ENCODE measurements around the gene GRWD1.

Gene GRWD1

DNA sequence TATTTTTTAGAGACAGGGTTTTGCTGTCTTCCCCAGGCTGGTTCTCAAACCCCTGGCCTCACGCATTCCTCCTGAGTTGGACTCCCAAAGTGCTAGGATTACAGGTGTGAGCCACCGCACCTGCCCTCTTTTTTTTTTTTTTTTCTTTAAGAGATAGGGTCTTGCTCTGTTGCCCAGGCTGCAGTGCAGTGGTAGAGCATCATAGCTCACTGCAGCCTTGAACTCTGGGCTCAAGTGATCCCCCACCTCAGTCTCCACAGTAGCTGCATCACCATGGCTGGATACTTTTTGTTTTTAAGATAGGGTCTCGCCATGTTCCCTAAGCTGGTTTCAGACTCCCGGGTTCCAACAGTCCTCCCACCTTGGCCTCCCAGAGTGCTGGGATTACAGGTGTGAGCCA lies 11.1 kb downstream of the GRWD1 start:
- DNase-seq (ENCODE audit: low read depth) = no peak

DNA sequence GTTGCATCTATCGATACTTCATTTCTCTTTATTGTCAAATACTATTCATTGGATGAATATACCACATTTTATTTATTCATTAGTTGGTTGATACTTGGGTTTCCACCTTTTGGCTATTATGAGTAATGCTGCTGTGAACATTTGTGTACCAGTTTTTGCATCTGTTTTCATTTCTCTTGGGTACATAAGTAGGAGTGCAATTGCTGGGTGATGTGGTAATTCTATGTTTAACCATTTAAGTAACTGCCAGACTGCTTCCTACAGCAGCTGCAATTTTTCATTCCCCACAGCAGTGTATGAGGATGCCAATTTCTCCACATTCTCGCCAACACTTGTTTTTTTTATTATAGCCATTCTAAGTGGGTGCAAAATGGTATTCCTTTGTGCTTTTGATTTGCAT lies 12.2 kb downstream of the GRWD1 start:
- DNase-seq (ENCODE audit: low read depth) = no peak

DNA sequence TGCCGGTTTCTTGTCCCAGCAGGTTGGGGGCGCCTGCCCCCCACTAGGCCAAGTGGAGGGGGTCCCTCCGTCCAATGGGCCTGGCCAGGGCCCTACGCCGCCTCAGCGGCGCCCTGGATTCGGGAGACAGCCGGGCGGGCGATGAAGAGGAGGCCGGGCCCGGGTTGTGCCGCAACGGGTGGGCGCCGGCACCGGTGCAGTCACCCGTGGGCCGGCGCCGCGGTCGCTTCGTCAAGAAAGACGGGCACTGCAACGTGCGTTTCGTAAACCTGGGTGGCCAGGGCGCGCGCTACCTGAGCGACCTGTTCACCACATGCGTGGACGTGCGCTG lies 15.8 kb downstream of the GRWD1 start:
- no peak for DNase-seq (ENCODE audit: low read depth)

DNA sequence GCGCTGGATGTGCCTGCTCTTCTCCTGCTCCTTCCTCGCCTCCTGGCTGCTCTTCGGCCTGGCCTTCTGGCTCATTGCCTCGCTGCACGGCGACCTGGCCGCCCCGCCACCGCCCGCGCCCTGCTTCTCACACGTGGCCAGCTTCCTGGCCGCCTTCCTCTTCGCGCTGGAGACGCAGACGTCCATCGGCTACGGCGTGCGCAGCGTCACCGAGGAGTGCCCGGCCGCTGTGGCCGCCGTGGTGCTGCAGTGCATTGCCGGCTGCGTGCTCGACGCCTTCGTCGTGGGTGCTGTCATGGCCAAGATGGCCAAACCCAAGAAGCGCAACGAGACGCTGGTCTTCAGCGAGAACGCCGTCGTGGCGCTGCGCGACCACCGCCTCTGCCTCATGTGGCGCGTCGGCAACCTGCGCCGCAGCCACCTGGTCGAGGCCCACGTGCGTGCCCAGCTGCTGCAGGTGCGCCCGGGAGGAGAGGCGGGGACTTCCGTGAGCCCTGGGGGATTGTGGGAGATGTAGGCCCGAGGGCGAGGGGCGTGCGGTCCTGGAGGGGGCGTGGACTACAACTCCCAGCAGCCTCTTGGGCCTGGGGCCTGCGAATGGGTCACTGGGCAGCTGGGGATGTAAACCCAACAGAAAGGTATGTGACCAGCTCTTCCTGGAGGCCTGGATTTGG lies 16.3 kb downstream of the GRWD1 start:
- no peak for DNase-seq (ENCODE audit: low read depth)

DNA sequence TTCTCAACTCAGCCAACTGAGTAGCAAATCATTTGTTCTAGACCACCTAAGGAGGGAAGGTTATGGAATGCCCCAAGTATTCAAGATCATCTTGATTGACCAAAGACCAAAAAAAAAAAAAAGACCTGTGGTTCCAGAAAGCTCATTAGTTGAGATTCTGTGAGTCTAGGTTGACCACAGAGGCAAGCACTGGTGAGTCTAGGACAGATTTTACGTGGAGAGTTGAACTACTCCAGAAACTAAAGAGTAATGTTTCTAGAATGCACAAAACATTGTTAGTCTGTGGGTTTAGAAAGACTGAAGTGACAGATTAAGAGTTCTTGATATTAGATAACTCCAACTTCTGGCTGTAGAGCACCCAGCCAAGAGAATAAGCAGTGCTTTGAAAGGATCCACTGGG lies 19.4 kb downstream of the GRWD1 start:
- DNase-seq (ENCODE audit: low read depth) = no peak

DNA sequence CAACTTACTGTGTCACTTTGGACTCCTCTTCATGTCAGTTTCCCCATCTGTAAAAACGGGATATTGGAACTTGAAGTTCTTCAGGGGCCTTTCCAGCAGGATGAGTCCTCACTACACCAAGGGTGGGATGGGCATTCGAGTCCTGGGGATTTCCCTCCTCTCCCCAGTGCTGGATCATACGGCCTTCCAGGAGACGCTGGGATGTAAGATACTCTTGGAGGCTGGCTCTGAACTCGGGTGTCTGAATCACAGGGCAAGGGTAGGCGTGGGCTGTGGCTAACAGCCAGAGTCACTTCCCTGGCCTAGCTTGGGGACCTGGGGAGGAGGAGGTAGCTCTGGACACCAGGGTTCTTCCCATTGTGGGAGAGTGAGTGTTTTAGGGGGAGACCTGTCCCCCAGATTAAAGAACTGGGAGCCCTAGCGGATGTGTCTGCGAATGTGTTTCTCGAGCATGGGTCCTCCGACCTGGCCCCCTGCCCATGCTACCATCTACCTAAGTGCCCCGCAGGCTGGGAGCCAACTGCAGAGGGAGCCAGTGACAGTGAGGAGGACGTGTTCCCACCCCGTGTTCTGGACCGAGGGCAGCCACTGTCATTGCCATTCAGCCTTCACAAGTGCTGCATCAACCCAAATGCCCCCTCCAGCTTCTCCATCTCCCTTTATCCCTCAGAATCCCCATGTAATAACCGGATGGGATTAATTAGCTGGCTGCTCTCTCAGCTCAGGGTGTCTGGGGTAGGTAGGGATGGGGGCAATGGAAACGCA lies 21.0 kb downstream of the GRWD1 start:
- DNase-seq (ENCODE audit: low read depth) = peak; percentile 62

DNA sequence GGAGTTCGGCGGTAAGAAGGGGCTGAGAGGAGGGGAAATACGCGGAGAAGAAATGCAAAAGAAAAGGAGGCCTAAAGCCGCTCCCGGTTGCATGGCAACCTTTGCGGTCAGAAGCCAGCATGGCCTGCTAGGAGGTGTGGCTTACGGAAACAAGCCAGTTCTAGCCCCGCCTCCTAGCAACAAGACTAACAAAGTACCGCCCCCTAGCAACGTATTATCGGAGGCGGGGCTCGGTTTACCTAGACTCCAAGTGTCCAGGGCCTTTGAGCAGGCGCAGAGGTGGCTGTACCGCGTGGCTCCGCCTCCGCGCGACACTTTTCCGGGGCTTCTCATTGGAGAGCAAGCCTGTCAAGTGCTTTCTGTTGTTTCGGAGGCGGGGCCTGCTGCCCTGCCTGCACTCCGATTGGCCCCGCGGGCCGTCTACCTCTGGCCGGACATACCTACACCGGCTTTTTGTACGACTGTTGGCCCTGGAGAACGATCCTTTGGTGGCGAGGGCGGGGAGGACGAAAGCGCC lies 23.0 kb downstream of the GRWD1 start:
- DNase-seq (ENCODE audit: low read depth) = peak; percentile 100

DNA sequence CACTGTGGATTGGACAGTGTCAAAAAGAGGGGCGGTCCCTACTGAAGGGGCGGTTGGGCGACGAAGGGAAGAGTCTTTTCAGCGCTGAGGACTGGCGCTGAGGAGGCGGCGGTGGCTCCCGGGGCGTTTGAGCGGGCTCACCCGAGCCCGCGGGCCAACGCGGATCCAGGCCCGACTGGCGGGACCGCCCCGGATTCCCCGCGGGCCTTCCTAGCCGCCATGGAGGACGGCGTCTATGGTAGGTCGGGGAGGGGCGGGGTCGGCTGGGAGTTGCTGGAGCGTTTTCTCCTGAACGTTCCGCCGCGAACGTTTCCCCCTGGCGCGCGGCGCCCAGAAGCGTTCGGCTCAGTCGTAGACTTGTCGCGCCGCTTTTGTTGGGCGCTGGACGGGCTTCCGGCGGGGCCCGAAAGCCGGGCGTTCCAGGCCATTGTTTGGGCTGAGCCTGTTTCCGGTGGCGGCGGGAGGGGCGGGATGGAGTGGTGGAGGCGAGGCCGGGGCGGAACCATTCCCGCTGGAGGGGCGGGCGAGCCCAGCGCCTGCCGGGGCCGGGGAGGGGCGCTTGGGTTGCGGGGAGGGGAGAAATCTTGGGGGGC lies 23.6 kb downstream of the GRWD1 start, which contains the start of gene CYTH2:
Gene CYTH2 (plus strand): TSS at position 81 of the 593 bp plus-strand sequence. CDS start 139 bp downstream, at position 220.
- DNase-seq (ENCODE audit: low read depth) = peak; percentile 86

DNA sequence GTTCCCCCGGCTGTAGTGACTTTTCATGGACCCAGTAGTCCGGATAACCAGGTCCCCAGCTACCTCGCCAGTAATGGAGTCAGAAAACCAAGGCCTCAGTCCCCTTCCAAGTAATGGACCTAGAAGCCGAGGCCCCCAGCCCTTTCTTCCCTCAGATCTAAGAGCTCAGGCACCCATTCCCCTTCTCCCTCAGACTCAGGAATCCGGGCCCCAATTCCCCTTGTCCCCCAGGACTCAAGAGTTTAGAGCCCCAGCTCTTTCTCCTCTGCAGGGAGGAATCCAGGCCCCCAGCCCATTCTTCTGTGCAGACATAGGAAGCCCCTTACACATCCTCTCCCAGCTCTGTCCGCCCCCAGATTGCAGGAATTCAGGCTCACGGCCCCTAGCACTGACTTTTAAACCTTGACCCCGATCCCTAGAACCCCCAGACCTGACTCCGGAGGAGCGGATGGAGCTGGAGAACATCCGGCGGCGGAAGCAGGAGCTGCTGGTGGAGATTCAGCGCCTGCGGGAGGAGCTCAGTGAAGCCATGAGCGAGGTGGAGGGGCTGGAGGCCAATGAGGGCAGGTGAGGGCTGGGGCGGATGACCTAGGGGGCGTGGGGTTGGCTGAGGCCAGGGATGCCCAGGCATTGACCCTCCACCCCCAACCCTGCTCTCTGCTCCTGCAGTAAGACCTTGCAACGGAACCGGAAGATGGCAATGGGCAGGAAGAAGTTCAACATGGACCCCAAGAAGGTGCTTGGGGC lies 24.3 kb downstream of the GRWD1 start:
- no peak for DNase-seq (ENCODE audit: low read depth)

DNA sequence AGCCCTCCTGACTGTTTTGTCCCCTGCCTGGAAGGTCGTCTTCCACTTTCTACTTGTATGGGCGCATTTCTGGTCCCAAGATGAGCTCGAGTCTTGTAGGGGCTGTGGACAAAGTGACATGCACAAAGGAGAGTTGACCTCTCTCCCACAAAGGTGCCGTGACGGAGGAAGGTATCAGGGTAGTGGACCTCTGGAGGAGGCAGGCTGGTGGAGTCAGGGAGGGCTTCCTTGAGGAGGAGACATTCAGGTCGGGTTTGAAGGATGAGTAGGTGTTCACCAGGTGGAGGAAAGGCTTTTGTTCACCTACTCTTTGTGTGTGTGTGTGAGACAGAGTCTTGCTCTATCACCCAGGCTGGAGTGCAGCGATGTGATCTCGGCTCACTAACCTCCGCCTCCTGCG lies 25.1 kb downstream of the GRWD1 start:
- no peak for DNase-seq (ENCODE audit: low read depth)

DNA sequence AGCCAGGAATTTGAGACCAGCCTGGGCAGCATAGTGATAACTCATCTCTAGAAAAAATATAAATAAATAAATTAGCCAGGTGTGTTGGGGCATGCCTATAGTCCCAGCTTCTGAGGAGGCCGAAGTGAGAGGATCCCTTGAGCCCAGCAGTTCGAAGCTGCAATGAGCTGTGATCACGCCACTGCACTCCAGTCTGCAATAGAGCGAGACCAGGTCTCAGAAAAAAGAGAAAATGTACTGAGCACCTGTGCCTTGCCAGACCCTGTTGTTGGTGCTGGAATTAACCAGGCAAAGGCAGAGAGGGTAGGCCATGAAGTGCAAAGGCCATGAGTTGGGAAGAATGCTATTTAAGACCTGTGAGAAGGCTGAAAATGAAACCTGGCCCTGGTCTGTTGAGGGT lies 26.1 kb downstream of the GRWD1 start:
- DNase-seq (ENCODE audit: low read depth) = no peak

DNA sequence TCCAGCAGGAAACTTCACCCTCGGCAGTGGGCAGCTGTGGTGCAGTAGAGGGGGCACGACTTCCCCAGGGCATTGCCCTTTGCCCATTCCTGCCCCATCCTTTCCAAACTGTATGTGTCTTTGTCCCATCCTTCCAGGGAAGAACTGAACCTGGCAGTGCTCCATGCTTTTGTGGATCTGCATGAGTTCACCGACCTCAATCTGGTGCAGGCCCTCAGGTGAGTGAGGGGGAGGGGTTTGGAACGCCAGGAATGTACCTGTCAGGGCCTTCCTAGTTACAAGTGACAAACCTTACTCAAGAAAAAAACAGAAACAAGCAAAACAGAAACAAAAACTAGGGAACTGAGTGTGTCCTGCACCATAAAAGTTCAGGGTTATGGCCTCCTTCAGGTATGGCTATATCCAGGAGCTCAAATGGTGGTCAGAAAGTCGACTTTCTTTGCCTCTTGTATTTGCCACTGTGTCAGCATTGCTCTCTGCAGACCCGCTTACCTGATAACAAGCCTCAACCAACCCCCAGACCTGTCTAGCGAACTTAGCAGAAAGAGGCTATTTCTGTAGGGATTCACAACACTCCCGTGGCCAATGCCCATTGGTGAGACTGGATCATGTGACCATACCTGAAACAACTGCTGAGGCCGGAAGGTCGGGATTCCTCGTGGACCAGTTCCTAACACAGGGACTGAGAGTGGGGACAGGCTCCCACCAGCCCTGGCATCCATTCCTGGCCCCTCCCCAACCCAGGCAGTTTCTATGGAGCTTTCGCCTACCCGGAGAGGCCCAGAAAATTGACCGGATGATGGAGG lies 27.6 kb downstream of the GRWD1 start:
- no peak for DNase-seq (ENCODE audit: low read depth)

DNA sequence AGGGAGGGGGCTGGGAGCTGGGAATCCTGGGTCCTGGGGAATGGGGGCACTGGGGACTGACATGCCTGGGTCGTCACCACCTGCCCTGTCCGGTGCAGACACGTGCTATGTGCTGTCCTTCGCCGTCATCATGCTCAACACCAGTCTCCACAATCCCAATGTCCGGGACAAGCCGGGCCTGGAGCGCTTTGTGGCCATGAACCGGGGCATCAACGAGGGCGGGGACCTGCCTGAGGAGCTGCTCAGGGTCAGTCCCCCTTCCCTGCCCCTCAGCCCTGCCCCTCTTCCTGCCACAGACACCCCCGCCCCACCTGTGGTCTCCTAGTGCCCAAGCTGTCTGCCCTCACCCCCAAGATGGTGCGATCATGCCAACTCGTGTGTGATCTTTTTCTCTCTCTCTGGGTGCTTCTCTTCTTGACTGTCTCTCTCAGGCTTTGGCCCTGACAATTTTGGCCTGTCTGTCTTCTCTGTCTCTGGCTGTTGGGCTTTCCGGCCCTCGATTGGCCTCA lies 28.4 kb downstream of the GRWD1 start:
- DNase-seq (ENCODE audit: low read depth) = no peak

DNA sequence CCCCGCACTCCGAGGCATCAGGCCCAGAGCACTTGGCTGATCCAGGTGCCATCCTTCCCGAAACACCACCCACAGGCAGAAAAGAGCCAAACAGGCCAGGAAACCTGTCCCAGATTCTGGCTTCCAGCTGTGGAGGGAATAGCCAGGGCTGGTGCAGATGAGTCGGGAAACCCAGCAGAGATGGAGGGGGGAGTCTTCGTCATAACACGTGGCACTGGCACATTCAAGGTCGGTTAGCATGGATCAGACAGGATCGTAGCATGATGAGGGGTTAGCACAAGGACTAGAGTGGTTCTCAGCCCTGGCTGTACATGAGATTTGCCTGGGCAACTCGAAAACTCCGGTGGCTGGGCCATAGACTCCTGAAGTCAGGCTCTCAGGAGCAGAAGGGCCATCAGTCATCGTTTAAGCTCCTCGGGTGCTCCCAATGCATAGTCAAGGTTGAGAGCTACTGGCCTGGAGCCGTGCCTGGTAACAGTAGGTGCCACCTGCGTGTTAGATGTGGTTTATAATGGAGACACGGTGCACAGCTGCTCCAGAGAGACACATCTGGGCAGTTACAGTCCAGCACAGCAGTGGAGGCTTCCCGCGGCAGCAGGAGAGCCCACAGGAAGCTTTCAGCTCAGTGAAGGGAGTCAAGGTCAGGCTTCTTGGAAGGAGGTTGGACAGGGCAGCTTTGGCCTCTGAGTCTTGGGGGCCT lies 29.7 kb downstream of the GRWD1 start:
- no peak for DNase-seq (ENCODE audit: low read depth)

DNA sequence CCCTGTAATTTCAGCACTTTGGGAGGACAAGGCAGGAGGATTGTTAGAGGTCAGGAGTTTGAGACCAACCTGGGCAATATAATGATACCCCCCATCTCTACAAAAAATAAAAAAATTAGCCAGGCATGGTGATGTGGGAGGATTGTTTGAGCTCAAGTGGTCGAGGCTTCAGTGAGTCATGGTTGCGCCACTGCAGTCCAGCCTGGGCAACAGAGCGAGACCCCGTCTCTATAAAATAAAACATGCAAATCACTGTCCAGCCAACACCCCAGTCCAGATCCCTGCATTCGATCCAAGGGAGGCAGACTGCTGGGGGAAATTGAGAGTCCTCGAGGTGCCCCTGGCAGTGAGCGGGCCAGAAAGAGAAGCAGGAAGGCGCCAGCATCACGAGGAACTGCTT lies 30.4 kb downstream of the GRWD1 start:
- no peak for DNase-seq (ENCODE audit: low read depth)

DNA sequence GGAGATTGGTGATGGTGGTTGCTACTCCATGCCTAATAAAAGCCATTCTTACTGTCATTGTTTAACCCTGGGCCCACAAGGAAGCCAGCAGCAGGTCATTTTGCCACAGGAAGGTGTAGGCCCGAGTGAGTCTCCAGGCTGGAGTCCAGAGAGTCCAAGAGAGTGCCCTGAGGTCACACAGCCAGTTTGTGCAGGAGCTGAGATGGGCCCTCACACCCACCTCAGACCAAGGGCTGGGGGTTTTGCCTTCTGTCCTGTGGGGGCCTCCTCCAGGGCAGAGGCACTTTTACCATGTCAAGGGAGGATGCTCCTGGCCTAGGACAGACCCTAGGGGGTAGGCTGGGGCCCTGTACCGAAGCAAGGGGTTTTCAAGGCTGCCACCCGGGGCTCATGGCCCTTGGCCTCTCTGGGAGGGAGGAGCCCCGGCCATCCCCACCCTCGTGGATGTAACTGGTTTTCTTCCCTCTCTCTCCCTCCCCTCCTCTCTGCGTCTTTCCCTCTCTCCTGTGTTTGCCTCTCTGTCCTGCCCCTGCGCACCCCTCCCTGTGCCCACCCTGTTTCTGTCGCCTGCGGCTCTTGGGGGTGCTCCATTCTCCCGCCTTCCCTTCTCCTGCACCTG lies 31.4 kb downstream of the GRWD1 start:
- no peak for DNase-seq (ENCODE audit: low read depth)

DNA sequence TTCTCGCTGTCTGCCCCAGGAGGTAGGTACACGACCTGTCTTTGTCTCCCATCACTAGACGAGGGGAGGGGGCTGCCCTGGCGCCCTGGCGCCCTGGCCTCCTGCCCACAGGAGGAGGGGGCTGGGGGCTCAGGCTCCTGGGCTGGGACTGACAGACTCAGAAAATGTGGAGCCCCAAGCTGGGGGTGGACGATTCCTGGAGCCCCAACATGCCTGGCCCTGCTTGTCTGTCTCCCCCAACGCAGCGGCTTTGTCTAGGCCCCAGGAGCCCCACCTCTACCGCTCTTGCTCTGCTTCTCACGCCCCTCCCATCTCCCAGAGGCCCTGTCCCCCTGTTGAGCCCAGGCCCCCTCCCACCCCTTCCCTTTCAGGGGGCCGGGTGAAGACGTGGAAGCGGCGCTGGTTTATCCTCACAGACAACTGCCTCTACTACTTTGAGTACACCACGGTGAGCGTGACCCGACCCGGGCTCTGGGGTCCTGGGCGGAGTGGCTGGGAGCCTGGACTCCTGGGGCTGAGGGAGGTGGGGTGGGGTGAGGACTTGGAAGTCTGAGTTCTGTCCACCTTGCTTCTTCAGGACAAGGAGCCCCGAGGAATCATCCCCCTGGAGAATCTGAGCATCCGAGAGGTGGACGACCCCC lies 32.0 kb downstream of the GRWD1 start:
- DNase-seq (ENCODE audit: low read depth) = no peak

DNA sequence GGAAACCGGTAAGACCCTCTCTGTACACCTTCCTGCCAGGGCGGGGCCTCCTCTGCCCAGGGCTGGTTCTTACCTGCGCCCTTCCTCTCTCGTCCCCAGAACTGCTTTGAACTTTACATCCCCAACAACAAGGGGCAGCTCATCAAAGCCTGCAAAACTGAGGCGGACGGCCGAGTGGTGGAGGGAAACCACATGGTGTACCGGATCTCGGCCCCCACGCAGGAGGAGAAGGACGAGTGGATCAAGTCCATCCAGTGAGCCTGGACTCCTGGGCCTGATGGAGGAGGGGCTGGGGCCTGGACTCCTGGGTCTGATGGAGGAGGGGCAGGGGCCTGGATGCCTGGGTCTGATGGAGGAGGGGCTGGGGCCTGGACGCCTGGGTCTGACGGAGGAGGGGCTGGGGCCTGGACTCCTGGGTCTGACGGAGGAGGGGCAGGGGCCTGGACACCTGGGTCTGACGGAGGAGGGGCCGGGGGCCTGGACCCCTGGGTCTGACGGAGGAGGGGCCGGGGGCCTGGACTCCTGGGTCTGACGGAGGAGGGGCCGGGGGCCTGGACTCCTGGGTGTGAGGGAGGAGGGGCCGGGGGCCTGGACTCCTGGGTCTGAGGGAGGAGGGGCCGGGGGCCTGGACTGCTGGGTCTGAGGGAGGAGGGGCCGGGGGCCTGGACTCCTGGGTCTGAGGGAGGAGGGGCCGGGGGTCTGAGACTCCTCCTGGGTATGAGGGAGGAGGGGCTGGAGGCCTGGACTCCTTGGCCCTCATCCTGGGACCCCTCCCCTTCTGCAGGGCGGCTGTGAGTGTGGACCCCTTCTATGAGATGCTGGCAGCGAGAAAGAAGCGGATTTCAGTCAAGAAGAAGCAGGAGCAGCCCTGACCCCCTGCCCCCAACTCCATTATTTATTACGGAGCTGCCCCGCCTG lies 32.8 kb downstream of the GRWD1 start:
- DNase-seq (ENCODE audit: low read depth) = no peak

DNA sequence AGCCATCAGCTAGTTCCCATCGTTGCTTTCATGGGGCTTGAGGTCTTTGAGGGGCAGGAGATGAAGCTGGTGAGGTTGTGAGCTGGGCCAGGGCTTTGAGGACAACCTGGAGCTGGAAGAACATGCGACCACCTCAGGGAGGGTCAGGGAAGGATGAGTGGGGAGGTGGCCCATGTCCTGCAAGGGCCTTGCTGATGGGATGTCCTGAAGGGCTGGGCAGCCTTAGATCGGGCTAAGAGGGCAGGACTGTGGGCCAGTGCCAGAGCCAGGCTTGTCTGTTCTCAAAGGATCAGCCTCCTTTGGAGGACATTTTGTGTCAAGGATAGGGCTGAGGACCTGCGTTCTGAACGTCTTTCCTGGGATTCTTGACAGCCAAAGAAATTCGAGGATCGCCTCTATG lies 33.9 kb downstream of the GRWD1 start:
- no peak for DNase-seq (ENCODE audit: low read depth)
